DMS153 (cell line): Measurements from ENCODE around the gene TMEM131.

ENCODE experiments used
- DNase-seq: peaks from one replicate; lab custom pipeline; 2025; lab: John Stamatoyannopoulos, UW

Gene TMEM131

GRCh38 chr2:97707362-97708047 is 288.2 kb downstream of the TMEM131 start:
- DNase-seq, result no peak

DNA sequence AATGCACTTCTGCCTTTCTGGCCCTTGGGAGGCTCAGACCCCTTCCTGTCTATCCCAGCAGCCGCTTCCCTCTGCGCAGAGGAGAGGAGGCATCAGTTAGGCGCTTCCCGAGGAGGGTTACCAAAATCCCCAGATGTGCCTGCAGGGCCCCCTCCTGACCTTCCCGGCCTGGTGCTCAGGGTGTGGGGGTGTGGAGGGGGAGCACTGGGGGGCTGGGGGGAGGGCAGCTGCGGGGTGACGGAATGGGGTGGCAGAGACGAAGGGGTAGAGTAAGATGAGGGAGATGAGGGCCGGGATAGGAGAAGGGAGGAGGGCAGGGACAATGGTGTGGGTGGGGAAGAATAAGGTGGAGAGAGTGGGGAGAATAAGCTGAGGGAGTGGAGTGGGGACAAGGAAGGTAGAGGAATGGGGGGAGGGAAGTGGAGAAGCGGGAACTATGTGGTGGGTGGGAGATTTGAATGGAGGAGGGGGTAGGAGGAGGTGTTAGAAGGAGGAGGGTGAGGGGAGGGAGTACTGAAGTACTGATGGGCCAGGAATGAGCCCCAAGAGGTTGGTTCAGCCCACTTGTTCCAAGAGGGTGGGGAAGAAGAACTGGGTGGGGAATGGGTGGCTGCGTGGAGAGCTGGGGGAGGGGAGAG is 288.9 kb downstream of the TMEM131 start:
- DNase-seq, result no peak
